SKM-1 treated with dmso at 0.1 percent for 144 hours (cell line): ENCODE measurements around the gene EARS2.
"Not testable (repeated sequence)": the region's sequence is repeated elsewhere in the genome, so short reads cannot be mapped to it uniquely, and the experiment has no call there.

ENCODE experiments used
- DNase-seq: peaks from one replicate; lab custom pipeline; 2025; ENCODE audit not compliant: unreplicated experiment; lab: John Stamatoyannopoulos, UW

EARS2 gene

GRCh38 chr16:23528644-23529310, 28.4 kb downstream of the EARS2 start:
- no peak for DNase-seq

GRCh38 chr16:23527961-23528643, 29.0 kb downstream of the EARS2 start:
- DNase-seq = no peak

- DNase-seq = no peak
Observed at GRCh38 chr16:23524886-23525285, 32.3 kb downstream of the EARS2 start.

- DNase-seq = no peak
Observed at GRCh38 chr16:23523876-23524385, 33.2 kb downstream of the EARS2 start.

GRCh38 chr16:23523321-23523720, 33.8 kb downstream of the EARS2 start:
- no peak for DNase-seq

GRCh38 chr16:23521965-23522364, 35.2 kb downstream of the EARS2 start:
- DNase-seq = no peak

GRCh38 chr16:23521037-23521743, 36.0 kb downstream of the EARS2 start:
- peak; percentile 80 for DNase-seq

- no peak for DNase-seq
Observed at GRCh38 chr16:23520500-23520899, 36.6 kb downstream of the EARS2 start.

- DNase-seq = no peak
Observed at GRCh38 chr16:23519282-23519681, 37.9 kb downstream of the EARS2 start.

GRCh38 chr16:23518435-23518891, 38.7 kb downstream of the EARS2 start:
- DNase-seq = peak; percentile 29

GRCh38 chr16:23516366-23517137, 40.6 kb downstream of the EARS2 start:
- peak; percentile 56 for DNase-seq

- DNase-seq = no peak
Observed at GRCh38 chr16:23515881-23516280, 41.3 kb downstream of the EARS2 start.

- no peak for DNase-seq
Observed at GRCh38 chr16:23514381-23515152, 42.6 kb downstream of the EARS2 start.

GRCh38 chr16:23512168-23512695, 44.9 kb downstream of the EARS2 start:
- no peak for DNase-seq

- DNase-seq = no peak
Observed at GRCh38 chr16:23511731-23512130, 45.4 kb downstream of the EARS2 start.

- not testable (repeated sequence) for DNase-seq
Observed at GRCh38 chr16:23510915-23511270, 46.3 kb downstream of the EARS2 start.

- DNase-seq = peak; percentile 72
Observed at GRCh38 chr16:23510164-23510914, 46.8 kb downstream of the EARS2 start, which contains the start of gene GGA2. Gene GGA2, minus strand, starts transcription at chr16:23510494. Its CDS starts 83 bp downstream, at chr16:23510411.

GRCh38 chr16:23509782-23510163, 47.4 kb downstream of the EARS2 start:
- DNase-seq = no peak

GRCh38 chr16:23509441-23509754, 47.8 kb downstream of the EARS2 start:
- no peak for DNase-seq
